Liver (tissue), 3 donors: ENCODE measurements around the gene PHF21B.

ENCODE experiments used
- EGR1 ChIP-seq, 2 donors: IDR thresholded peaks; 2 replicates each; pipeline ENCODE4 v1.6.1; 2016 to 2018; ENCODE audit warnings: antibody characterized with exemption in 2 of 2, low read depth in 2 of 2
- FOXA1 ChIP-seq: IDR thresholded peaks from 2 replicates; pipeline ENCODE4 v1.6.1; 2016; ENCODE audit warnings: antibody characterized with exemption
- GABPA ChIP-seq, 2 donors: IDR thresholded peaks in 1 of 2; conservative IDR thresholded peaks in 1 of 2; 2 replicates each; pipeline ENCODE4 v1.6.1; 2016; ENCODE audit warnings: antibody characterized with exemption in 2 of 2, mild to moderate bottlenecking in 1 of 2, moderate library complexity in 1 of 2
- HNF4G ChIP-seq: IDR thresholded peaks from 2 replicates; pipeline ENCODE4 v1.6.1; 2016; ENCODE audit warnings: antibody characterized with exemption
- JUND ChIP-seq, 2 donors: IDR thresholded peaks; 2 replicates each; pipeline ENCODE4 v1.6.1; 2016; ENCODE audit warnings: antibody characterized with exemption in 2 of 2
- RAD21 ChIP-seq, 2 donors: IDR thresholded peaks; 2 replicates each; pipeline ENCODE4 v1.6.1; 2016; ENCODE audit warnings: antibody characterized with exemption in 2 of 2, mild to moderate bottlenecking in 2 of 2
- SP1 ChIP-seq: IDR thresholded peaks from 2 replicates; pipeline ENCODE4 v1.6.1; 2018; ENCODE audit warnings: antibody characterized with exemption, mild to moderate bottlenecking
- TAF1 ChIP-seq: conservative IDR thresholded peaks from 2 replicates; pipeline ENCODE4 v1.6.1; 2016; ENCODE audit warnings: antibody characterized with exemption, mild to moderate bottlenecking
- YY1 ChIP-seq: IDR thresholded peaks from 2 replicates; pipeline ENCODE4 v1.6.1; 2016; ENCODE audit warnings: antibody characterized with exemption, mild to moderate bottlenecking
- TF ChIP-seq, protein P1 (sequence below): fragments of 150-350 bp; IDR thresholded peaks from 2 replicates; pipeline ENCODE4 v1.5.1; 2017; ENCODE audit warnings: improper control_type of control experiment, low read depth, low read length; ENCODE audit not compliant: missing input control
- TF ChIP-seq, protein P2 (sequence below): IDR thresholded peaks from 2 replicates; pipeline ENCODE4 v1.6.1; 2016; ENCODE audit warnings: antibody characterized with exemption
- TF ChIP-seq, protein P3 (sequence below): IDR thresholded peaks from 2 replicates; pipeline ENCODE4 v1.6.1; 2016; ENCODE audit warnings: antibody characterized with exemption
- TF ChIP-seq, protein P4 (sequence below): IDR thresholded peaks from 2 replicates; pipeline ENCODE4 v1.6.1; 2016; ENCODE audit warnings: antibody characterized with exemption, mild to moderate bottlenecking
- TF ChIP-seq, protein P5 (sequence below): IDR thresholded peaks from 2 replicates; pipeline ENCODE4 v1.6.1; 2016; ENCODE audit warnings: antibody characterized with exemption
- donor health status: healthy.
- donor health status: healthy.

DNA sequence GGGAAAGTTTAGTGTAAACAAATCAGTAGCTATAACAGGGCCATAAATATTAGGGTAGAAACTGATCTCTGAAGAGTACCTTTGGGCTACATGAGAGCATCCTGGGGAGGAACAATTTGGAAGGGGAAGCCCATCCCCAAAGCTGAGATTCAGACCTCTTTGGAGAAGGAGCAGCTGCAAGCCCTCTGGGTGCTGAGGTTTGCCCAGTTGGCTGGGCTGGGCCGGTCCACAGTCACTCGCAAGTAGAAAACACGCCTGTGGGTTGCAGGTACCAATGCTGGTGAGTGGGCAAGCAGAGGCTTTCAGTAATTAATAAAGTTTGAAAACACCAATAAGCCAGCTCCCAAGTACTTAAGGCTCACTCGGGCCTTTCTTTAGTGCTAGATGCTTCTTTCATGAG, 132.9 kb downstream of the PHF21B start:
- TF ChIP-seq, protein P1, sequence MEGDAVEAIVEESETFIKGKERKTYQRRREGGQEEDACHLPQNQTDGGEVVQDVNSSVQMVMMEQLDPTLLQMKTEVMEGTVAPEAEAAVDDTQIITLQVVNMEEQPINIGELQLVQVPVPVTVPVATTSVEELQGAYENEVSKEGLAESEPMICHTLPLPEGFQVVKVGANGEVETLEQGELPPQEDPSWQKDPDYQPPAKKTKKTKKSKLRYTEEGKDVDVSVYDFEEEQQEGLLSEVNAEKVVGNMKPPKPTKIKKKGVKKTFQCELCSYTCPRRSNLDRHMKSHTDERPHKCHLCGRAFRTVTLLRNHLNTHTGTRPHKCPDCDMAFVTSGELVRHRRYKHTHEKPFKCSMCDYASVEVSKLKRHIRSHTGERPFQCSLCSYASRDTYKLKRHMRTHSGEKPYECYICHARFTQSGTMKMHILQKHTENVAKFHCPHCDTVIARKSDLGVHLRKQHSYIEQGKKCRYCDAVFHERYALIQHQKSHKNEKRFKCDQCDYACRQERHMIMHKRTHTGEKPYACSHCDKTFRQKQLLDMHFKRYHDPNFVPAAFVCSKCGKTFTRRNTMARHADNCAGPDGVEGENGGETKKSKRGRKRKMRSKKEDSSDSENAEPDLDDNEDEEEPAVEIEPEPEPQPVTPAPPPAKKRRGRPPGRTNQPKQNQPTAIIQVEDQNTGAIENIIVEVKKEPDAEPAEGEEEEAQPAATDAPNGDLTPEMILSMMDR: no peak
- TF ChIP-seq RAD21 (IDR thresholded peaks at IDR 0.05) (no peak), FOXA1 (no peak), GABPA (IDR thresholded peaks at IDR 0.05 in 1 of 2, conservative IDR thresholded peaks at IDR 0.05 in 1 of 2) (no peak), HNF4G (no peak), JUND (IDR thresholded peaks at IDR 0.05) (no peak), YY1 (no peak), EGR1 (IDR thresholded peaks at IDR 0.05; ENCODE audit: low read depth in 2 of 2) (no peak), SP1 (no peak), TAF1 (no peak)
- TF ChIP-seq, protein P2, sequence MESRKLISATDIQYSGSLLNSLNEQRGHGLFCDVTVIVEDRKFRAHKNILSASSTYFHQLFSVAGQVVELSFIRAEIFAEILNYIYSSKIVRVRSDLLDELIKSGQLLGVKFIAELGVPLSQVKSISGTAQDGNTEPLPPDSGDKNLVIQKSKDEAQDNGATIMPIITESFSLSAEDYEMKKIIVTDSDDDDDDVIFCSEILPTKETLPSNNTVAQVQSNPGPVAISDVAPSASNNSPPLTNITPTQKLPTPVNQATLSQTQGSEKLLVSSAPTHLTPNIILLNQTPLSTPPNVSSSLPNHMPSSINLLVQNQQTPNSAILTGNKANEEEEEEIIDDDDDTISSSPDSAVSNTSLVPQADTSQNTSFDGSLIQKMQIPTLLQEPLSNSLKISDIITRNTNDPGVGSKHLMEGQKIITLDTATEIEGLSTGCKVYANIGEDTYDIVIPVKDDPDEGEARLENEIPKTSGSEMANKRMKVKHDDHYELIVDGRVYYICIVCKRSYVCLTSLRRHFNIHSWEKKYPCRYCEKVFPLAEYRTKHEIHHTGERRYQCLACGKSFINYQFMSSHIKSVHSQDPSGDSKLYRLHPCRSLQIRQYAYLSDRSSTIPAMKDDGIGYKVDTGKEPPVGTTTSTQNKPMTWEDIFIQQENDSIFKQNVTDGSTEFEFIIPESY: no peak
- TF ChIP-seq, protein P3, sequence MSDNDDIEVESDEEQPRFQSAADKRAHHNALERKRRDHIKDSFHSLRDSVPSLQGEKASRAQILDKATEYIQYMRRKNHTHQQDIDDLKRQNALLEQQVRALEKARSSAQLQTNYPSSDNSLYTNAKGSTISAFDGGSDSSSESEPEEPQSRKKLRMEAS: no peak
- TF ChIP-seq, protein P4, sequence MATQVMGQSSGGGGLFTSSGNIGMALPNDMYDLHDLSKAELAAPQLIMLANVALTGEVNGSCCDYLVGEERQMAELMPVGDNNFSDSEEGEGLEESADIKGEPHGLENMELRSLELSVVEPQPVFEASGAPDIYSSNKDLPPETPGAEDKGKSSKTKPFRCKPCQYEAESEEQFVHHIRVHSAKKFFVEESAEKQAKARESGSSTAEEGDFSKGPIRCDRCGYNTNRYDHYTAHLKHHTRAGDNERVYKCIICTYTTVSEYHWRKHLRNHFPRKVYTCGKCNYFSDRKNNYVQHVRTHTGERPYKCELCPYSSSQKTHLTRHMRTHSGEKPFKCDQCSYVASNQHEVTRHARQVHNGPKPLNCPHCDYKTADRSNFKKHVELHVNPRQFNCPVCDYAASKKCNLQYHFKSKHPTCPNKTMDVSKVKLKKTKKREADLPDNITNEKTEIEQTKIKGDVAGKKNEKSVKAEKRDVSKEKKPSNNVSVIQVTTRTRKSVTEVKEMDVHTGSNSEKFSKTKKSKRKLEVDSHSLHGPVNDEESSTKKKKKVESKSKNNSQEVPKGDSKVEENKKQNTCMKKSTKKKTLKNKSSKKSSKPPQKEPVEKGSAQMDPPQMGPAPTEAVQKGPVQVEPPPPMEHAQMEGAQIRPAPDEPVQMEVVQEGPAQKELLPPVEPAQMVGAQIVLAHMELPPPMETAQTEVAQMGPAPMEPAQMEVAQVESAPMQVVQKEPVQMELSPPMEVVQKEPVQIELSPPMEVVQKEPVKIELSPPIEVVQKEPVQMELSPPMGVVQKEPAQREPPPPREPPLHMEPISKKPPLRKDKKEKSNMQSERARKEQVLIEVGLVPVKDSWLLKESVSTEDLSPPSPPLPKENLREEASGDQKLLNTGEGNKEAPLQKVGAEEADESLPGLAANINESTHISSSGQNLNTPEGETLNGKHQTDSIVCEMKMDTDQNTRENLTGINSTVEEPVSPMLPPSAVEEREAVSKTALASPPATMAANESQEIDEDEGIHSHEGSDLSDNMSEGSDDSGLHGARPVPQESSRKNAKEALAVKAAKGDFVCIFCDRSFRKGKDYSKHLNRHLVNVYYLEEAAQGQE: no peak
- TF ChIP-seq, protein P5, sequence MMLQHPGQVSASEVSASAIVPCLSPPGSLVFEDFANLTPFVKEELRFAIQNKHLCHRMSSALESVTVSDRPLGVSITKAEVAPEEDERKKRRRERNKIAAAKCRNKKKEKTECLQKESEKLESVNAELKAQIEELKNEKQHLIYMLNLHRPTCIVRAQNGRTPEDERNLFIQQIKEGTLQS: no peak
